OCI-LY7 (cell line): ENCODE measurements around the gene HELZ. TPM values are rescaled to one million over a fixed set of nuclear protein-coding genes. Genes with fewer than 3 reads are reported as not detected.

Experiments used
- BruUV-seq: library from RNA; stranded (reverse); fragments of 400-500 nt; replicated peaks from 2 replicates; lab custom pipeline; 2021; lab: Mats Ljungman, UMichigan
- CTCF ChIA-PET: fragments of 300-600 bp; sonication (Branson Sonifier 250); formaldehyde crosslinking; loops from one replicate; lab custom pipeline; 2022; ENCODE audit warnings: antibody characterized with exemption; ENCODE audit not compliant: unreplicated experiment; lab: Charles Lee
- POLR2A ChIA-PET: fragments of 300-600 bp; sonication (Branson Sonifier 250); formaldehyde crosslinking; loops from one replicate; lab custom pipeline; 2022; ENCODE audit warnings: antibody characterized with exemption; lab: Charles Lee
- DNase-seq: peaks from one replicate; pipeline ENCODE4 v3.0.0-alpha.2; 2015; ENCODE audit warnings: low spot score
- H2AFZ ChIP-seq: fragments of 200-600 bp; sonication (generic), shearing (Covaris generic); 2 replicates; pipeline ENCODE4 v1.6.1; 2014; ENCODE audit warnings: mild to moderate bottlenecking, antibody characterized with exemption, low read length, moderate library complexity
- H3K27ac ChIP-seq: fragments of 200-600 bp; sonication (generic); 2 replicates; pipeline ENCODE4 v1.5.1; 2014; ENCODE audit warnings: mixed run types, low read depth, mild to moderate bottlenecking, moderate library complexity, low read length, inconsistent platforms; ENCODE audit not compliant: poor library complexity, severe bottlenecking
- H3K36me3 ChIP-seq: fragments of 200-600 bp; sonication (generic); 2 replicates; pipeline ENCODE4 v1.6.1; 2014; ENCODE audit warnings: mild to moderate bottlenecking, antibody characterized with exemption, low read length, moderate library complexity, mixed read lengths; ENCODE audit not compliant: insufficient read depth
- H3K4me1 ChIP-seq: fragments of 200-600 bp; sonication (generic); 2 replicates; pipeline ENCODE4 v1.5.1; 2014; ENCODE audit warnings: mild to moderate bottlenecking, low read length; ENCODE audit not compliant: insufficient read depth, poor library complexity, severe bottlenecking
- H3K4me2 ChIP-seq: fragments of 200-600 bp; sonication (generic); 2 replicates; pipeline ENCODE4 v1.6.1; 2014; ENCODE audit warnings: mild to moderate bottlenecking, low read length
- H3K4me3 ChIP-seq: fragments of 200-600 bp; sonication (generic); 2 replicates; pipeline ENCODE4 v1.5.1; 2014; ENCODE audit warnings: mild to moderate bottlenecking, low read depth, low read length; ENCODE audit not compliant: poor library complexity, severe bottlenecking
- H3K79me2 ChIP-seq: fragments of 200-600 bp; sonication (generic); 2 replicates; pipeline ENCODE4 v1.6.1; 2016; ENCODE audit warnings: low read depth, mild to moderate bottlenecking, low read length, moderate library complexity, mixed read lengths; ENCODE audit not compliant: insufficient read depth
- H3K9me2 ChIP-seq: fragments of 200-600 bp; sonication (generic); 2 replicates; pipeline ENCODE4 v1.6.1; 2016; ENCODE audit warnings: mild to moderate bottlenecking, low read length, mixed read lengths; ENCODE audit not compliant: insufficient read depth
- H3K9me3 ChIP-seq: fragments of 200-600 bp; sonication (generic); 2 replicates; pipeline ENCODE4 v1.6.1; 2014; ENCODE audit warnings: mild to moderate bottlenecking, mixed run types, low read length, mixed read lengths
- H4K20me1 ChIP-seq: fragments of 200-600 bp; sonication (generic); 2 replicates; pipeline ENCODE4 v1.6.1; 2014; ENCODE audit warnings: mild to moderate bottlenecking, antibody characterized with exemption, low read length, moderate library complexity, mixed read lengths; ENCODE audit not compliant: insufficient read depth
- EZH2phosphoT487 ChIP-seq: fragments of 200-600 bp; sonication (generic); IDR thresholded peaks from 2 replicates; pipeline ENCODE4 v1.6.1; 2018; ENCODE audit warnings: low read depth, borderline replicate concordance, mild to moderate bottlenecking, mixed run types, antibody characterized with exemption, low read length, moderate library complexity, mixed read lengths
- intact Hi-C: fragments of 100-400 bp; cut with micrococcal nuclease; formaldehyde crosslinking; loops from one replicate; pipeline ENCODE4 v1.10.0; 2022; ENCODE audit not compliant: unreplicated experiment
- total RNA-seq, 2 experiments: library from RNA; depleted of rRNA in 1 of 2; stranded (reverse); fragments of >200 nt in 1 of 2; shearing (Covaris generic) in 1 of 2; gene quantifications; 2 replicates each; pipeline ENCODE4 v1.2.3, GENCODE V29; 2014 to 2022
- TF ChIP-seq, protein P1 (sequence below): fragments of 200-600 bp; sonication (generic); conservative IDR thresholded peaks from 2 replicates; pipeline ENCODE4 v1.5.1; 2014; ENCODE audit warnings: mild to moderate bottlenecking, antibody characterized with exemption, low read length, moderate library complexity, mixed read lengths

HELZ gene
- total RNA-seq, 2 experiments from 2014 or later = 33.9 to 58.9 TPM

DNA sequence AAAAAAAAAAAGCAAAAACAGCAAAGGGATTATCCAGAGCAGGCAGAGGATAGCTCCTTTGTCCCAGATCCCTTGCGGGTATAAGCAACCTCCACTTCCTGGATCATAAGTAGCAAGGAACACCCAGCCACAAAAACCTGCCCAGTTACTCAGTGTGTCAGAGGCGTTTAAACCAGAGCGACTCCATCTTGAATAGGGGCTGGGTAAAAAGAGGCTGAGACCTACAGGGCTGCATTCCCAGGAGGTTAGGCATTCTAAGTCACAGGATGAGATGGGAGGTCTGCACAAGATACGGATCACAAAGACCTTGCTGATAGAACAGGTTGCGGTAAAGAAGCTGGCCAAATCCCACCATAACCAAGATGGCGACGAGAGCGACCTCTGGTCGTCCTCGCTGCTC, 33.4 kb upstream of the HELZ start:
- Histone ChIP-seq H3K4me2 (no peak overlapping the region), H3K4me1 (no peaks in the 10 kb centered on the region), H3K36me3 (no peaks in the 10 kb centered on the region), H3K27ac (no peak overlapping the region), H4K20me1 (no peaks in the 10 kb centered on the region), H3K4me3 (no peak overlapping the region), H3K79me2 (no peaks in the 10 kb centered on the region), H2AFZ (no peak overlapping the region), H3K9me2 (no peaks in the 10 kb centered on the region), H3K9me3 (no peaks in the 10 kb centered on the region)
- ChIA-PET CTCF (interaction anchor here (0.6 kb wide), 1 partner anchor 21 kb away, joined by 3 read pairs; no protein-coding TSS in a partner anchor), POLR2A (interaction anchor here (0.5 kb wide), 1 partner anchor 9 kb away, joined by 3 read pairs; no protein-coding TSS in a partner anchor)
- TF ChIP-seq, protein P1, sequence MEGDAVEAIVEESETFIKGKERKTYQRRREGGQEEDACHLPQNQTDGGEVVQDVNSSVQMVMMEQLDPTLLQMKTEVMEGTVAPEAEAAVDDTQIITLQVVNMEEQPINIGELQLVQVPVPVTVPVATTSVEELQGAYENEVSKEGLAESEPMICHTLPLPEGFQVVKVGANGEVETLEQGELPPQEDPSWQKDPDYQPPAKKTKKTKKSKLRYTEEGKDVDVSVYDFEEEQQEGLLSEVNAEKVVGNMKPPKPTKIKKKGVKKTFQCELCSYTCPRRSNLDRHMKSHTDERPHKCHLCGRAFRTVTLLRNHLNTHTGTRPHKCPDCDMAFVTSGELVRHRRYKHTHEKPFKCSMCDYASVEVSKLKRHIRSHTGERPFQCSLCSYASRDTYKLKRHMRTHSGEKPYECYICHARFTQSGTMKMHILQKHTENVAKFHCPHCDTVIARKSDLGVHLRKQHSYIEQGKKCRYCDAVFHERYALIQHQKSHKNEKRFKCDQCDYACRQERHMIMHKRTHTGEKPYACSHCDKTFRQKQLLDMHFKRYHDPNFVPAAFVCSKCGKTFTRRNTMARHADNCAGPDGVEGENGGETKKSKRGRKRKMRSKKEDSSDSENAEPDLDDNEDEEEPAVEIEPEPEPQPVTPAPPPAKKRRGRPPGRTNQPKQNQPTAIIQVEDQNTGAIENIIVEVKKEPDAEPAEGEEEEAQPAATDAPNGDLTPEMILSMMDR = no peak
- TF ChIP-seq EZH2phosphoT487 = no peak
- intact Hi-C loops = no loop called here
- no TSS peak for BruUV-seq
- DNase-seq = no peak

DNA sequence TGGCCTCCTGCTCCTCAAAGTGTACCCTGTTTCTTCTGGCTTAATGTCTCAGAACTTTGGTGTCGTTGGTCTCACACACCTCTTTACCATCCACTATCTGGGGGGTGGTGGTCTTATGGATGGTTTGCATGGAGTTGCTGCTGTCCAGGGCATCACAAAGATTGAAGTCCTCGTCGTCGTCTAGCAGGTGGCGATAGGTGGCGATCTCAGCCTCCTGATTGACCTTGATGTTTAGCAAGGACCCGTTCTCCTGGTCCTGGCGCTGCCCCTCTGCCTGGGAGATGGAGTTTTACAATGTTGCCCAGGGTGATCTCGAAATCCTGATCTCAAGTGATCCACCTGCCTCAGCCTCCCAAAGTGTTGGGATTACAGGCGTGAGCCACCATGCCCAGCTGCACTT, 31.1 kb upstream of the HELZ start:
- no peaks in the 10 kb centered on the region for H3K36me3 ChIP-seq
- ChIA-PET POLR2A (no interaction called here), CTCF (no interaction called here)
- no peak overlapping the region for H2AFZ ChIP-seq
- H3K4me1 ChIP-seq = no peaks in the 10 kb centered on the region
- no peaks in the 10 kb centered on the region for H3K9me3 ChIP-seq
- no peaks in the 10 kb centered on the region for H3K9me2 ChIP-seq
- intact Hi-C loops = no loop called here
- H3K4me2 ChIP-seq = no peak overlapping the region
- no peak for TF ChIP-seq EZH2phosphoT487
- TF ChIP-seq, protein P1 = peak; percentile 51
- H3K79me2 ChIP-seq = no peaks in the 10 kb centered on the region
- H4K20me1 ChIP-seq = no peaks in the 10 kb centered on the region
- no TSS peak for BruUV-seq
- no peak overlapping the region for H3K4me3 ChIP-seq
- H3K27ac ChIP-seq = no peak overlapping the region
- DNase-seq = peak; percentile 16

DNA sequence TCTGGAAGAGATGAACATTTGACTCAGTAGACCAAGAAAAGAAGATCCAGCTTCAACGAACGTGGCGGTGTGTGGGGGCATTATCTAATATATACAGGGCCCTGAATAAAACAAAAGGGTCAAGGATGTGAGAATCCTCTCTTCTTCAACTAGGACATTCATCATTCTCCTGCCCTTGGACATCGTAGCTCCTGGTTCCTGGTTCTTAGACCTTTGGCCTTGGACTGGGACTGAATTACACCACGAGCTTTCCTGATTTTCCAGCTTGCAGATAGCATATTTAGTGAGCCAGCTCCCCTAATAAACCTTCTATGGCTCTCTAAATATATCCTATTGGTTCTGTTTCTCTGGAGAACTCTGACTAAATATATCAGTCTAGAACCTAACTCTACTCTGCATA, 29.5 kb upstream of the HELZ start:
- intact Hi-C loops = no loop called here
- no peak overlapping the region for H3K27ac ChIP-seq
- no peaks in the 10 kb centered on the region for H3K36me3 ChIP-seq
- H4K20me1 ChIP-seq = no peaks in the 10 kb centered on the region
- DNase-seq = no peak
- no peak overlapping the region for H2AFZ ChIP-seq
- no peaks in the 10 kb centered on the region for H3K79me2 ChIP-seq
- no peaks in the 10 kb centered on the region for H3K4me1 ChIP-seq
- no peak for TF ChIP-seq EZH2phosphoT487
- no peaks in the 10 kb centered on the region for H3K9me2 ChIP-seq
- H3K9me3 ChIP-seq = no peaks in the 10 kb centered on the region
- H3K4me3 ChIP-seq = no peak overlapping the region
- BruUV-seq = no TSS peak
- ChIA-PET CTCF (no interaction called here), POLR2A (interaction anchor here (1.0 to 1.2 kb wide), 2 partner anchors 13 to 15 kb away, joined by 4 read pairs; no protein-coding TSS in a partner anchor)
- no peak overlapping the region for H3K4me2 ChIP-seq
